K562 (cell line): Measurements from ENCODE around the gene PCBP3. TPM values are rescaled to one million over a fixed set of nuclear protein-coding genes. Genes with fewer than 3 reads are reported as not detected.

Experiments
- ATAC-seq: fragments of 200-7000 bp; cut with Tn5 transposase; 3 replicates; pipeline ENCODE4 v1.9.1; 2020; ENCODE audit warnings: moderate library complexity
- BruUV-seq: library from RNA; stranded (reverse); fragments of 400-500 nt; replicated peaks from 2 replicates; lab custom pipeline; 2021; lab: Mats Ljungman, UMichigan
- CTCF ChIA-PET: fragments of 300-600 bp; formaldehyde crosslinking; extraction: SDS; loops from one replicate; lab custom pipeline; 2021; ENCODE audit warnings: low intra/inter-chr PET ratio; lab: Yijun Ruan, JAX
- POLR2A ChIA-PET: fragments of 300-600, 350-650 bp; sonication (Branson Sonifier 250); formaldehyde crosslinking; extraction: SDS; loops from one replicate; lab custom pipeline; 2021; ENCODE audit warnings: antibody characterized with exemption, inconsistent platforms; lab: Yijun Ruan, JAX
- DNase-seq, 4 experiments: peaks; one replicate each; pipeline versions ENCODE4 v3.0.0 to v3.0.0-alpha.2; 2011 to 2018; ENCODE audit warnings: low spot score in 3 of 4, mixed read lengths in 3 of 4; ENCODE audit errors: extremely low read depth in 1 of 4
- FAIRE-seq: peaks from 2 replicates; lab custom pipeline; 2011; peaks lifted over from hg19 to GRCh38; lab: Jason Lieb, UNC
- H2AFZ ChIP-seq: 2 replicates; pipeline ENCODE4 v1.6.0; 2011; ENCODE audit warnings: low read depth, low read length, control low read depth, inconsistent platforms
- H3K27ac ChIP-seq: fragments of 200-600 bp; 3 replicates; pipeline ENCODE4 v1.8.0; 2011; ENCODE audit warnings: low read depth, mild to moderate bottlenecking, control low read depth, inconsistent platforms, low read length, moderate library complexity, mixed read lengths; ENCODE audit errors: extremely low read depth
- H3K27me3 ChIP-seq, 2 experiments: fragments of 300-600 bp in 1 of 2; 2 replicates in 1 of 2; 3 replicates in 1 of 2; pipeline versions ENCODE4 v1.6.0 to v1.8.0; 2011; ENCODE audit warnings: inconsistent platforms in 2 of 2, low read length in 2 of 2, mild to moderate bottlenecking in 1 of 2, mixed read lengths in 1 of 2, moderate library complexity in 1 of 2; ENCODE audit not compliant: control insufficient read depth in 2 of 2, insufficient read depth in 2 of 2
- H3K36me3 ChIP-seq: fragments of 300-600 bp; 3 replicates; pipeline ENCODE4 v1.8.0; 2011; ENCODE audit warnings: mild to moderate bottlenecking, low read length, inconsistent platforms; ENCODE audit not compliant: control insufficient read depth, insufficient read depth
- H3K4me1 ChIP-seq, 2 experiments: fragments of 200-600 bp in 1 of 2; replicated peaks in 1 of 2; 2 replicates in 1 of 2; 3 replicates in 1 of 2; pipeline versions ENCODE4 v1.5.1 to v1.8.0; 2011; ENCODE audit warnings: inconsistent platforms in 2 of 2, low read length in 2 of 2, mild to moderate bottlenecking in 1 of 2, mixed read lengths in 1 of 2, moderate library complexity in 1 of 2; ENCODE audit not compliant: control insufficient read depth in 2 of 2, insufficient read depth in 2 of 2
- H3K4me2 ChIP-seq: 2 replicates; pipeline ENCODE4 v1.6.1; 2011; ENCODE audit warnings: low read length, control low read depth, inconsistent platforms, mixed read lengths; ENCODE audit not compliant: insufficient read depth
- H3K4me3 ChIP-seq: fragments of 200-600 bp; sonication (generic), shearing (Covaris generic); 2 replicates; pipeline ENCODE4 v1.5.1; 2016; ENCODE audit warnings: control low read depth, inconsistent platforms
- H3K79me2 ChIP-seq: fragments of 200-600 bp; 3 replicates; pipeline ENCODE4 v1.8.0; 2011; ENCODE audit warnings: low read length, inconsistent platforms; ENCODE audit not compliant: control insufficient read depth, insufficient read depth
- H3K9ac ChIP-seq, 2 experiments: 2 replicates each; pipeline versions ENCODE4 v1.6.0 to v1.6.1; 2011; ENCODE audit warnings: low read depth in 2 of 2, low read length in 2 of 2, control low read depth in 1 of 2, inconsistent platforms in 1 of 2, mild to moderate bottlenecking in 1 of 2, mixed read lengths in 1 of 2; ENCODE audit not compliant: insufficient read depth in 1 of 2
- H3K9me1 ChIP-seq: one replicate; pipeline ENCODE4 v1.6.0; 2011; ENCODE audit warnings: inconsistent platforms, mild to moderate bottlenecking, low read length, moderate library complexity; ENCODE audit not compliant: control insufficient read depth, insufficient read depth
- H3K9me3 ChIP-seq: replicated peaks from 2 replicates; pipeline ENCODE4 v1.5.1; 2011; ENCODE audit warnings: low read depth, low read length, inconsistent platforms; ENCODE audit not compliant: control insufficient read depth, insufficient read depth
- H4K20me1 ChIP-seq: replicated peaks from 2 replicates; pipeline ENCODE4 v1.6.1; 2011; ENCODE audit warnings: low read length, inconsistent platforms, mixed read lengths; ENCODE audit not compliant: control insufficient read depth, insufficient read depth
- CHCHD3 ChIP-seq: fragments of 250-450 bp; sonication (Bioruptor Pico); IDR thresholded peaks from 2 replicates; pipeline ENCODE4 v2.1.2; 2022; ENCODE audit warnings: mild to moderate bottlenecking
- FOSL1 ChIP-seq: fragments of 200-800 bp; sonication (Bioruptor generic); conservative IDR thresholded peaks from 2 replicates; pipeline ENCODE4 v1.6.1; 2016; ENCODE audit warnings: missing genetic modification characterization, missing compliant biosample characterization
- FUS ChIP-seq: fragments of 200-400 bp; formaldehyde crosslinking; optimal IDR thresholded peaks from 2 replicates; pipeline ENCODE3; 2017; ENCODE audit warnings: low read depth, low read length
- RBM15 ChIP-seq: fragments of 200-400 bp; formaldehyde crosslinking; IDR thresholded peaks from 2 replicates; pipeline ENCODE4 v1.6.1; 2018; ENCODE audit warnings: mild to moderate bottlenecking, low read length, moderate library complexity; ENCODE audit not compliant: insufficient read depth
- SRSF1 ChIP-seq: fragments of 200-400 bp; formaldehyde crosslinking; IDR thresholded peaks from 2 replicates; pipeline ENCODE4 v1.6.1; 2017; ENCODE audit warnings: mild to moderate bottlenecking, low read depth, low read length, moderate library complexity
- ZNF695 ChIP-seq: fragments of 450-650 bp; formaldehyde crosslinking; IDR thresholded peaks from 2 replicates; pipeline ENCODE4 v1.4.0; 2020; ENCODE audit warnings: mild to moderate bottlenecking, moderate library complexity
- ZNF778 ChIP-seq: fragments of 450-650 bp; formaldehyde crosslinking; IDR thresholded peaks from 2 replicates; pipeline ENCODE4 v1.4.0; 2020; ENCODE audit warnings: mild to moderate bottlenecking, moderate library complexity
- WGBS: fragments of 100-300 bp; shearing (Covaris generic); methylation state at CpG from one replicate; pipeline ENCODE4 v1.1.6; 2016; ENCODE audit warnings: low coverage, mixed read lengths; ENCODE audit not compliant: insufficient coverage; ENCODE audit errors: missing lambda C conversion rate; 5-methylcytosine and 5-hydroxymethylcytosine counted together
- in situ Hi-C: fragments of 300-500 bp; cut with MboI; formaldehyde crosslinking; loops from 4 replicates; pipeline ENCODE4 v1.15.0; 2018; ENCODE audit warnings: inconsistent platforms, mixed read lengths
- intact Hi-C: fragments of 100-400 bp; cut with micrococcal nuclease; formaldehyde crosslinking; loops from 2 replicates; pipeline ENCODE4 v1.14.2; 2022
- polyA plus RNA-seq, 8 experiments: library from polyadenylated mRNA; depleted of rRNA in 4 of 8; stranded (reverse) in 5 of 8; unstranded in 3 of 8; fragments of >200 nt; fragmentation: Nextera tagmentation in 2 of 8; fragmentation: Illumina TruSeq in 1 of 8; extraction: Ambion mirVana in 2 of 8; extraction: Trizol in 1 of 8; gene quantifications; 2 replicates each; pipeline versions ENCODE4 v1.2.1 to v1.2.3, GENCODE V29; 2011 to 2014; ENCODE audit warnings: inconsistent platforms in 1 of 8, missing spikeins in 1 of 8
- total RNA-seq, 7 experiments: library from RNA; depleted of rRNA in 6 of 7; stranded (reverse); fragments of >200 nt in 6 of 7; fragmentation: Illumina TruSeq in 2 of 7; extraction: Trizol in 2 of 7; gene quantifications; 2 replicates each; pipeline versions ENCODE4 v1.2.1 to v1.2.3, GENCODE V29; 2011 to 2021; ENCODE audit warnings: low replicate concordance in 1 of 7
- TF ChIP-seq, protein P1 (sequence below): fragments of 250-450 bp; sonication (Bioruptor Pico); IDR thresholded peaks from 2 replicates; pipeline ENCODE4 v1.4.0; 2020; ENCODE audit warnings: mild to moderate bottlenecking
- TF ChIP-seq, protein P2 (sequence below): sonication (generic); formaldehyde crosslinking; IDR thresholded peaks from 2 replicates; pipeline ENCODE4 v1.8.1; 2023; ENCODE audit warnings: mild to moderate bottlenecking, missing genetic modification reagents

The PCBP3 gene
- total and polyA plus RNA-seq, 9 of the 15 experiments (the other 6 are each of a cell fraction or from before 2014, with no cell fraction given) = 0.18 TPM; not detected in 8

DNA sequence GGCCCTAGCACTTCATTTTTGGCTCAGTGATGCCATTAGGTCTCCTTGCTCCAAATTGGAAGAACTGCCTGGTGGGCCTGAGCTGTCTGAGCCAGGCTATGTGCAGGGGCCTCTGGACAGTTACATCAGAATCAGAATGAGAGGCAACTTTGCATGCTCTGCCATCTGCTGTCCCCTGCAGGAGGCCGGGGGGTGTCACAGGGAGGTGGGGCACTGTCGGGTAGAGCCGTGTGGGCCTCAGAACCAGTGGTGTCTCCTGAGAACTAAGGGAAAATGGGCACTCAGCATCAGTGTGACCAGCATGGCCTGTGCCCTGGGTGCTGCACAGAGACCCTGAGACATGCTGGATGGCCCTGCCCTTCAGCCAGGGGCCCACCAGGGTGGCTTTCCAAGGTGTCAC is 291.0 kb downstream of the PCBP3 start (continued):
- TF ChIP-seq, protein P1, sequence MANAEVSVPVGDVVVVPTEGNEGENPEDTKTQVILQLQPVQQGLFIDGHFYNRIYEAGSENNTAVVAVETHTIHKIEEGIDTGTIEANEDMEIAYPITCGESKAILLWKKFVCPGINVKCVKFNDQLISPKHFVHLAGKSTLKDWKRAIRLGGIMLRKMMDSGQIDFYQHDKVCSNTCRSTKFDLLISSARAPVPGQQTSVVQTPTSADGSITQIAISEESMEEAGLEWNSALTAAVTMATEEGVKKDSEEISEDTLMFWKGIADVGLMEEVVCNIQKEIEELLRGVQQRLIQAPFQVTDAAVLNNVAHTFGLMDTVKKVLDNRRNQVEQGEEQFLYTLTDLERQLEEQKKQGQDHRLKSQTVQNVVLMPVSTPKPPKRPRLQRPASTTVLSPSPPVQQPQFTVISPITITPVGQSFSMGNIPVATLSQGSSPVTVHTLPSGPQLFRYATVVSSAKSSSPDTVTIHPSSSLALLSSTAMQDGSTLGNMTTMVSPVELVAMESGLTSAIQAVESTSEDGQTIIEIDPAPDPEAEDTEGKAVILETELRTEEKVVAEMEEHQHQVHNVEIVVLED (CRISPR knock-in tag) = no peak
- TF ChIP-seq ZNF695 = no peak

DNA sequence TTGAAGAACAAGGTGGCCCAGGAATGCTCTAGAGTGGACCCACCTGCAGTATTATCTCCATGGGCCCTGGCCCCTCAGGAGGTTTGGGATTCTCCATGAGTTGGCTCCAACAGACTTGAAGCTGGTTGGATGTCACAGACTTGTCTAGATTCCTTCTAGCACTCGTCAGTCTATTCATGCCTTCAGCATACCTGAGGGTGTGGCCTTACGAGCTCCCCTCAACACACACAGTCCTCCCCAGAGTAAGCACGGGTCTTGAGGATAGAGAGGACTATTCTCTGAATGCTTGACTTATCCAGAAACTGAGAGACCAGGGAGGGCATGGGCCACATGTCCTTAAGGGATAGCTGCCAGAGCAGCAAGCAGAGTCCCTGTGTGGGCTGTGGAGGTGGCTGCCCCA is 292.1 kb downstream of the PCBP3 start:
- intact Hi-C loops = no loop called here
- no peaks in the 10 kb centered on the region for H3K79me2 ChIP-seq
- H4K20me1 ChIP-seq = peaks cover 21% of the 10 kb centered on the region
- H3K9ac ChIP-seq = no peak overlapping the region
- no TSS peak for BruUV-seq
- no peaks in the 10 kb centered on the region for H3K9me1 ChIP-seq
- ChIA-PET CTCF (no interaction called here), POLR2A (no interaction called here)
- ATAC-seq (no peak), FAIRE-seq (no peak), DNase-seq (no peak)
- no peaks in the 10 kb centered on the region for H3K36me3 ChIP-seq
- in situ Hi-C loops = no loop called here
- H3K4me1 ChIP-seq = no peaks in the 10 kb centered on the region
- no peak overlapping the region for H3K4me2 ChIP-seq
- H3K27me3 ChIP-seq = peaks cover 13 to 63% of the 10 kb centered on the region in 2 experiments
- no peak overlapping the region for H3K4me3 ChIP-seq
- H3K27ac ChIP-seq = no peak overlapping the region
- no peak for TF ChIP-seq FUS
- TF ChIP-seq CHCHD3 = no peak
- TF ChIP-seq, protein P1 (CRISPR knock-in tag) = no peak
- TF ChIP-seq, protein P2, sequence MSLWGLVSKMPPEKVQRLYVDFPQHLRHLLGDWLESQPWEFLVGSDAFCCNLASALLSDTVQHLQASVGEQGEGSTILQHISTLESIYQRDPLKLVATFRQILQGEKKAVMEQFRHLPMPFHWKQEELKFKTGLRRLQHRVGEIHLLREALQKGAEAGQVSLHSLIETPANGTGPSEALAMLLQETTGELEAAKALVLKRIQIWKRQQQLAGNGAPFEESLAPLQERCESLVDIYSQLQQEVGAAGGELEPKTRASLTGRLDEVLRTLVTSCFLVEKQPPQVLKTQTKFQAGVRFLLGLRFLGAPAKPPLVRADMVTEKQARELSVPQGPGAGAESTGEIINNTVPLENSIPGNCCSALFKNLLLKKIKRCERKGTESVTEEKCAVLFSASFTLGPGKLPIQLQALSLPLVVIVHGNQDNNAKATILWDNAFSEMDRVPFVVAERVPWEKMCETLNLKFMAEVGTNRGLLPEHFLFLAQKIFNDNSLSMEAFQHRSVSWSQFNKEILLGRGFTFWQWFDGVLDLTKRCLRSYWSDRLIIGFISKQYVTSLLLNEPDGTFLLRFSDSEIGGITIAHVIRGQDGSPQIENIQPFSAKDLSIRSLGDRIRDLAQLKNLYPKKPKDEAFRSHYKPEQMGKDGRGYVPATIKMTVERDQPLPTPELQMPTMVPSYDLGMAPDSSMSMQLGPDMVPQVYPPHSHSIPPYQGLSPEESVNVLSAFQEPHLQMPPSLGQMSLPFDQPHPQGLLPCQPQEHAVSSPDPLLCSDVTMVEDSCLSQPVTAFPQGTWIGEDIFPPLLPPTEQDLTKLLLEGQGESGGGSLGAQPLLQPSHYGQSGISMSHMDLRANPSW (CRISPR knock-in tag) = no peak
- TF ChIP-seq SRSF1 = no peak
- no peak for TF ChIP-seq FOSL1 (tag)
- TF ChIP-seq RBM15 = no peak
- TF ChIP-seq ZNF778 = no peak
- 2% methylated on average over 3 of the region's 3 CpGs for WGBS
- H2AFZ ChIP-seq = no peak overlapping the region
- H3K9me3 ChIP-seq = no peaks in the 10 kb centered on the region
